HepG2 (cell line): ENCODE results near the gene ENSA. TPM values are rescaled to one million over a fixed set of nuclear protein-coding genes. Genes with fewer than 3 reads are reported as not detected.
A peak's percentile ranks its signal among the peaks of the same experiment; 100 is the strongest.

Source experiments
- DNMT3B ChIP-seq: conservative IDR thresholded peaks from 2 replicates; pipeline ENCODE4 v1.6.1; 2016; ENCODE audit warnings: missing biosample characterization, control low read depth
- FOXM1 ChIP-seq: sonication (generic); formaldehyde crosslinking; IDR thresholded peaks from 2 replicates; pipeline ENCODE4 v1.5.0; 2020; ENCODE audit warnings: missing genetic modification reagents
- GTF2F1 ChIP-seq: fragments of 150-350 bp; IDR thresholded peaks from 2 replicates; pipeline ENCODE4 v1.6.1; 2014; ENCODE audit warnings: low read length
- HIC2 ChIP-seq: sonication (generic); formaldehyde crosslinking; IDR thresholded peaks from 2 replicates; pipeline ENCODE4 v1.9.0; 2022; ENCODE audit warnings: low read depth, missing genetic modification reagents
- KDM5B ChIP-seq: sonication (generic); formaldehyde crosslinking; IDR thresholded peaks from 2 replicates; pipeline ENCODE4 v1.4.0; 2020; ENCODE audit warnings: missing genetic modification reagents, mild to moderate bottlenecking, borderline replicate concordance
- RFX3 ChIP-seq: IDR thresholded peaks from 2 replicates; pipeline ENCODE4 v1.6.1; 2016; ENCODE audit warnings: missing biosample characterization, missing genetic modification reagents
- ZMYM3 ChIP-seq: sonication (generic); formaldehyde crosslinking; IDR thresholded peaks from 2 replicates; pipeline ENCODE4 v1.5.1; 2020; ENCODE audit warnings: mild to moderate bottlenecking, missing genetic modification reagents
- polyA plus RNA-seq, 8 experiments: library from polyadenylated mRNA; depleted of rRNA in 3 of 8; stranded (reverse) in 7 of 8; unstranded in 1 of 8; fragments of >200 nt; fragmentation: Illumina TruSeq in 4 of 8; extraction: Trizol in 4 of 8; gene quantifications; 2 replicates each; pipeline versions ENCODE4 v1.2.1 to v1.2.3, GENCODE V29; 2011 to 2016; ENCODE audit warnings: low read depth in 4 of 8, missing spikeins in 1 of 8, mixed read lengths in 1 of 8; ENCODE audit not compliant: insufficient read depth in 1 of 8
- total RNA-seq, 5 experiments: library from RNA; depleted of rRNA; stranded (reverse); fragments of >200 nt; fragmentation: Illumina TruSeq; extraction: Trizol; gene quantifications; 2 replicates each; pipeline ENCODE4 v1.2.3, GENCODE V29; 2016; ENCODE audit warnings: low read depth in 1 of 5
- TF ChIP-seq, protein P1 (sequence below): sonication (generic); formaldehyde crosslinking; IDR thresholded peaks from one replicate; pipeline ENCODE4 v1.5.1; 2020; ENCODE audit warnings: mild to moderate bottlenecking, missing genetic modification reagents; ENCODE audit errors: not compliant biosample characterization
- TF ChIP-seq, protein P2 (sequence below): sonication (generic); formaldehyde crosslinking; IDR thresholded peaks from 2 replicates; pipeline ENCODE4 v1.8.0; 2023; ENCODE audit warnings: mild to moderate bottlenecking, missing genetic modification reagents
- TF ChIP-seq, protein P3 (sequence below): sonication (generic); formaldehyde crosslinking; IDR thresholded peaks from 2 replicates; pipeline ENCODE4 v1.4.0; 2020; ENCODE audit warnings: missing genetic modification reagents

ENSA gene
- total and polyA plus RNA-seq, 2 of the 13 experiments (the other 11 are each of a cell fraction or from before 2014, with no cell fraction given), result 54.5 to 111 TPM

GRCh38 chr1:150579110-150579944 is 50.1 kb downstream of the ENSA start, which contains the start of gene MCL1 (continued):
- TF ChIP-seq, protein P1, sequence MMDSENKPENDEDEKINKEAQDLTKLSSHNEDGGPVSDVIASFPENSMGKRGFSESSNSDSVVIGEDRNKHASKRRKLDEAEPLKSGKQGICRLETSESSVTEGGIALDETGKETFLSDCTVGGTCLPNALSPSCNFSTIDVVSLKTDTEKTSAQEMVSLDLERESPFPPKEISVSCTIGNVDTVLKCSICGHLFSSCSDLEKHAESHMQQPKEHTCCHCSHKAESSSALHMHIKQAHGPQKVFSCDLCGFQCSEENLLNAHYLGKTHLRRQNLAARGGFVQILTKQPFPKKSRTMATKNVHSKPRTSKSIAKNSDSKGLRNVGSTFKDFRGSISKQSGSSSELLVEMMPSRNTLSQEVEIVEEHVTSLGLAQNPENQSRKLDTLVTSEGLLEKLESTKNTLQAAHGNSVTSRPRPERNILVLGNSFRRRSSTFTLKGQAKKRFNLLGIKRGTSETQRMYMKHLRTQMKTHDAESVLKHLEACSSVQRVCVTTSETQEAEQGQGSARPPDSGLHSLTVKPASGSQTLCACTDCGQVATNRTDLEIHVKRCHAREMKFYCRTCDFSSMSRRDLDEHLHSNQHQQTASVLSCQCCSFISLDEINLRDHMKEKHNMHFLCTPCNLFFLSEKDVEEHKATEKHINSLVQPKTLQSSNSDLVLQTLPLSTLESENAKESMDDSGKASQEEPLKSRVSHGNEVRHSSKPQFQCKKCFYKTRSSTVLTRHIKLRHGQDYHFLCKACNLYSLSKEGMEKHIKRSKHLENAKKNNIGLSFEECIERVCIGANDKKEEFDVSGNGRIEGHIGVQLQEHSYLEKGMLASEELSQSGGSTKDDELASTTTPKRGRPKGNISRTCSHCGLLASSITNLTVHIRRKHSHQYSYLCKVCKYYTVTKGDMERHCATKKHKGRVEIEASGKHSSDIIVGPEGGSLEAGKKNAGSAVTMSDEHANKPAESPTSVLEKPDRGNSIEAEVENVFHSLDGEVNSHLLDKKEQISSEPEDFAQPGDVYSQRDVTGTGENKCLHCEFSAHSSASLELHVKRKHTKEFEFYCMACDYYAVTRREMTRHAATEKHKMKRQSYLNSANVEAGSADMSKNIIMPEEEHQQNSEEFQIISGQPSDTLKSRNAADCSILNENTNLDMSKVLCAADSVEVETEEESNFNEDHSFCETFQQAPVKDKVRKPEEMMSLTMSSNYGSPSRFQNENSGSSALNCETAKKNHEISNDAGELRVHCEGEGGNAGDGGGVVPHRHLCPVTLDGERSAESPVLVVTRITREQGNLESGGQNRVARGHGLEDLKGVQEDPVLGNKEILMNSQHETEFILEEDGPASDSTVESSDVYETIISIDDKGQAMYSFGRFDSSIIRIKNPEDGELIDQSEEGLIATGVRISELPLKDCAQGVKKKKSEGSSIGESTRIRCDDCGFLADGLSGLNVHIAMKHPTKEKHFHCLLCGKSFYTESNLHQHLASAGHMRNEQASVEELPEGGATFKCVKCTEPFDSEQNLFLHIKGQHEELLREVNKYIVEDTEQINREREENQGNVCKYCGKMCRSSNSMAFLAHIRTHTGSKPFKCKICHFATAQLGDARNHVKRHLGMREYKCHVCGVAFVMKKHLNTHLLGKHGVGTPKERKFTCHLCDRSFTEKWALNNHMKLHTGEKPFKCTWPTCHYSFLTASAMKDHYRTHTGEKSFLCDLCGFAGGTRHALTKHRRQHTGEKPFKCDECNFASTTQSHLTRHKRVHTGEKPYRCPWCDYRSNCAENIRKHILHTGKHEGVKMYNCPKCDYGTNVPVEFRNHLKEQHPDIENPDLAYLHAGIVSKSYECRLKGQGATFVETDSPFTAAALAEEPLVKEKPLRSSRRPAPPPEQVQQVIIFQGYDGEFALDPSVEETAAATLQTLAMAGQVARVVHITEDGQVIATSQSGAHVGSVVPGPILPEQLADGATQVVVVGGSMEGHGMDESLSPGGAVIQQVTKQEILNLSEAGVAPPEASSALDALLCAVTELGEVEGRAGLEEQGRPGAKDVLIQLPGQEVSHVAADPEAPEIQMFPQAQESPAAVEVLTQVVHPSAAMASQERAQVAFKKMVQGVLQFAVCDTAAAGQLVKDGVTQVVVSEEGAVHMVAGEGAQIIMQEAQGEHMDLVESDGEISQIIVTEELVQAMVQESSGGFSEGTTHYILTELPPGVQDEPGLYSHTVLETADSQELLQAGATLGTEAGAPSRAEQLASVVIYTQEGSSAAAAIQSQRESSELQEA, result no peak
- TF ChIP-seq, protein P2, sequence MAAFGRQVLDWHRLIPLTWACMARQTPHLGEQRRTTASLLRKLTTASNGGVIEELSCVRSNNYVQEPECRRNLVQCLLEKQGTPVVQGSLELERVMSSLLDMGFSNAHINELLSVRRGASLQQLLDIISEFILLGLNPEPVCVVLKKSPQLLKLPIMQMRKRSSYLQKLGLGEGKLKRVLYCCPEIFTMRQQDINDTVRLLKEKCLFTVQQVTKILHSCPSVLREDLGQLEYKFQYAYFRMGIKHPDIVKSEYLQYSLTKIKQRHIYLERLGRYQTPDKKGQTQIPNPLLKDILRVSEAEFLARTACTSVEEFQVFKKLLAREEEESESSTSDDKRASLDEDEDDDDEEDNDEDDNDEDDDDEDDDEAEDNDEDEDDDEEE, result no peak
- TF ChIP-seq ZMYM3 (CRISPR knock-in tag) (no peak), KDM5B (peak; percentile 28; the same call in 1 of the 2 replicates), RFX3 (no peak), HIC2 (no peak), DNMT3B (CRISPR knock-in tag) (no peak), GTF2F1 (peak; percentile 98), FOXM1 (no peak)
- TF ChIP-seq, protein P3, sequence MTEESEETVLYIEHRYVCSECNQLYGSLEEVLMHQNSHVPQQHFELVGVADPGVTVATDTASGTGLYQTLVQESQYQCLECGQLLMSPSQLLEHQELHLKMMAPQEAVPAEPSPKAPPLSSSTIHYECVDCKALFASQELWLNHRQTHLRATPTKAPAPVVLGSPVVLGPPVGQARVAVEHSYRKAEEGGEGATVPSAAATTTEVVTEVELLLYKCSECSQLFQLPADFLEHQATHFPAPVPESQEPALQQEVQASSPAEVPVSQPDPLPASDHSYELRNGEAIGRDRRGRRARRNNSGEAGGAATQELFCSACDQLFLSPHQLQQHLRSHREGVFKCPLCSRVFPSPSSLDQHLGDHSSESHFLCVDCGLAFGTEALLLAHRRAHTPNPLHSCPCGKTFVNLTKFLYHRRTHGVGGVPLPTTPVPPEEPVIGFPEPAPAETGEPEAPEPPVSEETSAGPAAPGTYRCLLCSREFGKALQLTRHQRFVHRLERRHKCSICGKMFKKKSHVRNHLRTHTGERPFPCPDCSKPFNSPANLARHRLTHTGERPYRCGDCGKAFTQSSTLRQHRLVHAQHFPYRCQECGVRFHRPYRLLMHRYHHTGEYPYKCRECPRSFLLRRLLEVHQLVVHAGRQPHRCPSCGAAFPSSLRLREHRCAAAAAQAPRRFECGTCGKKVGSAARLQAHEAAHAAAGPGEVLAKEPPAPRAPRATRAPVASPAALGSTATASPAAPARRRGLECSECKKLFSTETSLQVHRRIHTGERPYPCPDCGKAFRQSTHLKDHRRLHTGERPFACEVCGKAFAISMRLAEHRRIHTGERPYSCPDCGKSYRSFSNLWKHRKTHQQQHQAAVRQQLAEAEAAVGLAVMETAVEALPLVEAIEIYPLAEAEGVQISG (CRISPR knock-in tag), result peak; percentile 72
